ENCODE measurements around the gene NUP88.

Gene NUP88

DNA sequence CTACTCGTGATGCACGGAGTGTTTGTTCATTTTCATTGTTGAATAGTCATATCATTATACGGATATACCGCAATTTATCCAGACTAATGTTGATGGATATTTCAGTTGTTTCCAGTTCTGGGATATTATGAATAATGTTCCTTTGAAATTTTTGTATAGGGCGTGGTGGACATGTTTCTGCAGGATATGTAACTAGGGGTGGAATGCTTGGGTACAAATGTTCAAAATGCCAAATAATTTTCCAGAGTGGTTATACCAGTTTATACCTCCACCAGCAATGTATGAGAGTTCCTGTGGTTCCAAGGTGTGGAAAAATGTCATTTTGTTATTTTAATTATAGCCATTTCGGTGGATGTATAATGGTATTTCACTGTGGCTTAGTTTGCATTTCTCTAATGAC, 53.6 kb downstream of the NUP88 start:
- TF ChIP-seq, protein P1, sequence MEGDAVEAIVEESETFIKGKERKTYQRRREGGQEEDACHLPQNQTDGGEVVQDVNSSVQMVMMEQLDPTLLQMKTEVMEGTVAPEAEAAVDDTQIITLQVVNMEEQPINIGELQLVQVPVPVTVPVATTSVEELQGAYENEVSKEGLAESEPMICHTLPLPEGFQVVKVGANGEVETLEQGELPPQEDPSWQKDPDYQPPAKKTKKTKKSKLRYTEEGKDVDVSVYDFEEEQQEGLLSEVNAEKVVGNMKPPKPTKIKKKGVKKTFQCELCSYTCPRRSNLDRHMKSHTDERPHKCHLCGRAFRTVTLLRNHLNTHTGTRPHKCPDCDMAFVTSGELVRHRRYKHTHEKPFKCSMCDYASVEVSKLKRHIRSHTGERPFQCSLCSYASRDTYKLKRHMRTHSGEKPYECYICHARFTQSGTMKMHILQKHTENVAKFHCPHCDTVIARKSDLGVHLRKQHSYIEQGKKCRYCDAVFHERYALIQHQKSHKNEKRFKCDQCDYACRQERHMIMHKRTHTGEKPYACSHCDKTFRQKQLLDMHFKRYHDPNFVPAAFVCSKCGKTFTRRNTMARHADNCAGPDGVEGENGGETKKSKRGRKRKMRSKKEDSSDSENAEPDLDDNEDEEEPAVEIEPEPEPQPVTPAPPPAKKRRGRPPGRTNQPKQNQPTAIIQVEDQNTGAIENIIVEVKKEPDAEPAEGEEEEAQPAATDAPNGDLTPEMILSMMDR (IDR thresholded peaks at IDR 0.05; ENCODE audit: low read depth, low read length) = no peak
- no peak for DNase-seq (ENCODE audit: extremely low read depth, low read depth)

DNA sequence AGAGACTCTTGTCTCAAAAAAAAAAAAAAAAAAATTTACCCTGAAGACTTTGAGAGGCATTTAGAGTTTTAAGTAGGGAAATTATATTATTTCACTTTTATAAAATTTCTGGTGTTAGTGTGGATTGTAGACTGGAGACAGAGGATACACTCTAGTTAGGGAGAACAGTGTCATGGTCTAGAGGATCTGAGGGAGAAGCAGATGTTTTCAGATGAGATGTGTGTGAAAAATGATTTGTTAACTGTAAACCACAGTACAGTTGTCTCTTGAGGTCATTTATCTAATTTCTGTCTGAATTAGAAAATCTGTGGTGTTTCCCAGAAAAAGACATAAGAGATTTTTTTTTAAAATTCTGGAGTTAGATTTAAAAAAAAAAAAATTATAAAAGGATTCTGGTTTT, 54.8 kb downstream of the NUP88 start:
- no peak for DNase-seq (ENCODE audit: extremely low read depth, low read depth)
- TF ChIP-seq, protein P1 (IDR thresholded peaks at IDR 0.05; ENCODE audit: low read depth, low read length) = no peak

DNA sequence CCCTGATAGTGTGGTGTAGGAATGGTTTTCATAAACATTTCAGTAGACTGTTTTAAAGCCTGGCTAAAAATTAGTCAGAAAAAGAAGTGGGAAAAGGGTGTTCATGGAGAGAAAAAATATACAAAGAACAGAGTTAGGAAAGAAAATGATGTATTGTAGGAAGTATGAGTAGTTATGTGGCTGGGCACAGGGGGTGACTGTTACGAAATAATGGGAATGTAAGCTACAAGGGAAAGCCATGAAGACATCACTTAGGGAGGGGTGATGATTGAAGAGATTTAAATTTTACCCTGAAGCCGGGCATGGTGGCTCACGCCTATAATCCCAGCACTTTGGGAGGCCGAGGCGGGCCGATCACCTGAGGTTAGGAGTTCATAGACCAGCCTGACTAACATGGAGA, 55.3 kb downstream of the NUP88 start:
- TF ChIP-seq, protein P1 (IDR thresholded peaks at IDR 0.05; ENCODE audit: low read depth, low read length) = no peak
- DNase-seq (ENCODE audit: extremely low read depth, low read depth) = peak; percentile 16

DNA sequence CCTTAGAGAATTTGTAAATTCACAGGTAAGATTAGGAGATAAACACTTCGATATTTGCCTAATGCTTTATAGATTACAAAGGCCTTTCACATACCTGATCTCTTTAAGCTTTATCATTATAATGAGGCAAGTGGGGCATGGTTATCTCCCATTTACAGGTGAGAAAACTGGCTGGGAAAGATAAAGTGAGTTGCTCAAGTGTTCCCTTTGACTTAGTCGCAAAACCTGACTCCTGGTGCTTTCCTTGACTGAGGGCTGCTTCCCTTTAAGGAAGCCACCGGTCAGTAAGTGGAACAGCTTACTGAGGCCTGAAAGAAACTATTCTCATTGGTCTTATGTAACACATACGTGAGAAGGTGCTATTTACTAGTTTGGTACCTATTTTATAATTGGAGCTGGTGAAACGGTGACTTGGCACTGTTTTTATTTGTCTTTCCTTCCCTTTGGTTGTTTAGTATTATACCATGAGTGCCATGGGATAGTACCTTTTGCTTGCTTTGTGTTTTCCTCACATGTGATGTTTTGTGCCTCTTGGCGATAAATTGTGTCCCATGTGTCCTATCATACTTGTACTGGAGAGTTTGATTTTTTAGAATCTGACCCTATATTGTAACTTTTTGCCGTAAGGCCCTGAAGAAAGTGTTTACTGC, 57.2 kb downstream of the NUP88 start:
- no peak for DNase-seq (ENCODE audit: extremely low read depth, low read depth)
- TF ChIP-seq, protein P1 (IDR thresholded peaks at IDR 0.05; ENCODE audit: low read depth, low read length) = no peak

DNA sequence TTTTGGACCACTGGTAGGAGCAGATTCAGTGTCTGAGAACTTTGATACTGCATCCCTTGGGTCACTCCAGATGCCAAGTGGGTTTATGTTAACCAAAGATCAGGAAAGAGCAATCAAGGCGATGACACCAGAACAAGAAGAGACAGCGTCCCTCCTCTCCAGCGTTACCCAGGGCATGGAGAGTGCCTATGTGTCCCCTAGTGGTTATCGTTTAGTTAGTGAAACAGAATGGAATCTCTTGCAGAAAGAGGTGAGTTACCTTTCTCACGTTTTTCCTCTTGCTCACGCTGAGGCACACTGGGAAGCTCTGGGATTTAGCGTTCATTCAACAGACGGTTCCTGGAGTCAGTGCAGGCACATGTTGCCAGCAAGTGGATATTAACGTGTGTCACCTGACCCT, 58.0 kb downstream of the NUP88 start:
- TF ChIP-seq, protein P1 (IDR thresholded peaks at IDR 0.05; ENCODE audit: low read depth, low read length) = no peak
- DNase-seq (ENCODE audit: extremely low read depth, low read depth) = no peak

DNA sequence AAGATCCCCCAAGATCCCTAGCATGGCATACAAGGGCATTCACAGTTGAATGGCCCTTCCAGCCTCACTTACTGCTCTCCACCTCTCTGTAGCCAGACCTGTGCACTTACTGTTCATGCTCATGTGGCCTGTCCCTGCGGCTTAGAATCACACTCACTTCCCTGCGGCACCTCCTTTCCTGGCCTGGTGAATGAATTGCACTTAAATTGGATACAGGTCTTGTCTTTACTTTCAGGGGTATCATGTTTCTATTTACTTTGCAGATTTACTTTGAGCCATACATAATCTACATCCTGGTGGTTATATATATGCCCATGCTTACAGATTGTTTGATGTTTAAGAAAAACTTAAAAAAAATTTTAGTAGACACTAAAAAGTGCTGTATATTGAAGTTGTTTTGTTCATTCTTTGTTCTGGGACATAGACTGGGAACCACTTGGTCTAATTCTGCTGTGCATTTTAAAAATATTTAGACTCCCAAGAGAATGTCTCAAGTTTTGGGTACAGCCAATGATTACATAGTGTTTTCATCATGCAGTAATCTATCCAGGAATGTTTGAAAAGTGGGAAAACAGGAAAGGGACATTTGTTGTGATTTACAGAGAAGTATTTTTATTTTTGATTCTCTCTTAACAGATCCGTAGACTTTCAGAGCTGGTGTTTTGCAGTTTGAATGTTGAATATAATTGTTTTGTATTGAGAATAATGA, 63.9 kb downstream of the NUP88 start:
- DNase-seq (ENCODE audit: extremely low read depth, low read depth) = peak; percentile 28
- TF ChIP-seq, protein P1 (IDR thresholded peaks at IDR 0.05; ENCODE audit: low read depth, low read length) = no peak

DNA sequence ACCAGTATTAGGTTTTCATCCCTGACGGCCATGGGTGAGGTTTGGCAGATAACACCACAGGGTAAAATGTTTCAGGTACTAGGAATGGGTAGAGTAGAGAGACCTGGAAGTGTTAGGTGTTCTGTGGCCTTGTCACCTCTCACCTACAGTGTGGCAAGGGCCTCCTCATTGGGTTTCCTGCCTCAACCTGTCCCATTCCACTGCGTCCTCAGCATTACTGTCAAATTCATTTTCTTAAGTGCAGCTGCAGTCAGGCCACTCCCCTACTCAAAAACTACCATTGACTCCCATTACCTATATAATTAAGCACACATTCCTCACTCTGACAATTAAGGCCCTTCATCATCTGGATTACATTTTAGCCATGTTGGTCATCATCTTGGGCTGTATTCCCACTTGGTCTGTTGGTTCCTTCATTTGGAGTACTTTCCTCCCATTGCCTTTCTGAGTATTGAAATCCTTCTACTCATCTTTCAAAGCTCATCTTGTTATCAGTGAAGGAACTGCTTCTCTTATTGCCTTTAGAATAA, 64.5 kb downstream of the NUP88 start:
- TF ChIP-seq, protein P1 (IDR thresholded peaks at IDR 0.05; ENCODE audit: low read depth, low read length) = no peak
- no peak for DNase-seq (ENCODE audit: extremely low read depth, low read depth)
